MCF 10A (cell line): ENCODE data around the gene KATNIP. TPM values are rescaled to one million over a fixed set of nuclear protein-coding genes. Genes with fewer than 3 reads are reported as not detected.
"Not testable (repeated sequence)": the region's sequence is repeated elsewhere in the genome, so short reads cannot be mapped to it uniquely, and the experiment has no call there.

Experiments
- BruUV-seq: library from RNA; stranded (reverse); fragments of 400-500 nt; replicated peaks from 2 replicates; lab custom pipeline; 2021; lab: Mats Ljungman, UMichigan
- CTCF ChIA-PET: fragments of 300-600 bp; sonication (Branson Sonifier 250); formaldehyde crosslinking; extraction: SDS; loops from one replicate; lab custom pipeline; 2021; ENCODE audit warnings: antibody characterized with exemption, inconsistent platforms; lab: Yijun Ruan, JAX
- POLR2A ChIA-PET: fragments of 300-600, 350-650 bp; sonication (Branson Sonifier 250); formaldehyde crosslinking; extraction: SDS; loops from one replicate; lab custom pipeline; 2020; ENCODE audit warnings: antibody characterized with exemption, inconsistent platforms; lab: Yijun Ruan, JAX
- DNase-seq: peaks from one replicate; pipeline ENCODE4 v3.0.0-alpha.2; 2018; ENCODE audit not compliant: unreplicated experiment
- H3K27ac Mint-ChIP-seq: one replicate; pipeline ENCODE4 v1.8.0; 2022; ENCODE audit warnings: mild to moderate bottlenecking, low read depth, mixed read lengths; ENCODE audit not compliant: unreplicated experiment
- H3K27me3 Mint-ChIP-seq: one replicate; pipeline ENCODE4 v1.8.0; 2022; ENCODE audit warnings: mixed read lengths; ENCODE audit not compliant: insufficient read depth, unreplicated experiment
- H3K36me3 Mint-ChIP-seq: one replicate; pipeline ENCODE4 v1.8.0; 2022; ENCODE audit warnings: mild to moderate bottlenecking, moderate library complexity, mixed read lengths; ENCODE audit not compliant: insufficient read depth, unreplicated experiment
- H3K4me1 Mint-ChIP-seq: one replicate; pipeline ENCODE4 v1.8.0; 2022; ENCODE audit warnings: mixed read lengths; ENCODE audit not compliant: insufficient read depth, unreplicated experiment
- H3K4me3 Mint-ChIP-seq: one replicate; pipeline ENCODE4 v1.8.0; 2022; ENCODE audit warnings: mild to moderate bottlenecking, moderate library complexity, mixed read lengths; ENCODE audit not compliant: unreplicated experiment
- H3K9me3 Mint-ChIP-seq: one replicate; pipeline ENCODE4 v1.8.0; 2022; ENCODE audit warnings: mixed read lengths; ENCODE audit not compliant: unreplicated experiment
- CTCF ChIP-seq: fragments of 200-600 bp; IDR thresholded peaks from one replicate; pipeline ENCODE4 v1.8.0; 2022; ENCODE audit warnings: antibody characterized with exemption, mild to moderate bottlenecking; ENCODE audit not compliant: unreplicated experiment
- intact Hi-C: fragments of 100-400 bp; cut with micrococcal nuclease; formaldehyde crosslinking; loops from 2 replicates; pipeline ENCODE4 v1.14.1; 2022
- total RNA-seq: library from RNA; stranded (reverse); gene quantifications from 2 replicates; pipeline ENCODE4 v1.2.3, GENCODE V29; 2022

KATNIP gene
- total RNA-seq, 1 experiment from 2014 or later, result 21.3 TPM

DNA sequence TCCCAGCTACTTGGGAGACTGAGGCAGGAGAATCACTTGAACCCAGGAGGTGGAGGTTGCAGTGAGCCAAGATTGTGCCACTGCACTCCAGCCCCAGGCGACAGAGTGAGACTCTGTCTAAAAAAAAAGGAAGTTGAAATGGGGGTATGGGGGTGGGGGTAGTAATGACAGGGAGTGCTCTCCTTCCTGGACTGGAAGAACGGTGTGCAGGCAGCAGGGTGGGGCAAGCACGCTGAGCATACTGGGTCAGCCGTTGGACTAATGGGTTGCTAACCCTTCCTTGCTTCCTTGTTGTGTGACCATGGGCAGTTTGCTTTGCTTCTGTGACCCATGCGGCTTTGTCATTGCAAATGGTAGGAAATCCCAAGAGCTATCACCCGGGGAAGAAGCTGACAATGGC lies 16.5 kb downstream of the KATNIP start:
- ChIA-PET CTCF (interaction anchor here (0.8 kb wide), 1 partner anchor 149 kb away, joined by 4 read pairs; no protein-coding TSS in a partner anchor), POLR2A (interaction anchor here (1.0 kb wide), 1 partner anchor 16 kb away, joined by 3 read pairs; the partner anchor contains the start of genes GTF3C1 and KATNIP)
- intact Hi-C loops, result no loop called here
- Mint-ChIP-seq H3K4me1 (no peaks in the 10 kb centered on the region), H3K4me3 (no peak overlapping the region), H3K36me3 (peaks cover 11% of the 10 kb centered on the region), H3K27me3 (no peaks in the 10 kb centered on the region), H3K27ac (no peak overlapping the region), H3K9me3 (no peaks in the 10 kb centered on the region)
- TF ChIP-seq CTCF, result no peak
- no peak for DNase-seq
- no TSS peak for BruUV-seq

GRCh38 chr16:27568077-27568476 lies 18.1 kb downstream of the KATNIP start:
- peaks cover 15% of the 10 kb centered on the region for H3K4me1 Mint-ChIP-seq
- H3K27ac Mint-ChIP-seq, result no peak overlapping the region
- H3K27me3 Mint-ChIP-seq, result no peaks in the 10 kb centered on the region
- H3K4me3 Mint-ChIP-seq, result no peak overlapping the region
- no peak for TF ChIP-seq CTCF
- no peaks in the 10 kb centered on the region for H3K9me3 Mint-ChIP-seq
- no TSS peak for BruUV-seq
- H3K36me3 Mint-ChIP-seq, result peaks cover 11% of the 10 kb centered on the region
- CTCF ChIA-PET, result interaction anchor here (0.7 to 0.8 kb wide), 2 partner anchors 14 to 22 kb away, joined by 4 read pairs; no protein-coding TSS in a partner anchor
- POLR2A ChIA-PET, result interaction anchor here (1.4 kb wide), 1 partner anchor 10 kb away, joined by 5 read pairs; no protein-coding TSS in a partner anchor
- DNase-seq, result no peak
- intact Hi-C loops, result no loop called here

DNA sequence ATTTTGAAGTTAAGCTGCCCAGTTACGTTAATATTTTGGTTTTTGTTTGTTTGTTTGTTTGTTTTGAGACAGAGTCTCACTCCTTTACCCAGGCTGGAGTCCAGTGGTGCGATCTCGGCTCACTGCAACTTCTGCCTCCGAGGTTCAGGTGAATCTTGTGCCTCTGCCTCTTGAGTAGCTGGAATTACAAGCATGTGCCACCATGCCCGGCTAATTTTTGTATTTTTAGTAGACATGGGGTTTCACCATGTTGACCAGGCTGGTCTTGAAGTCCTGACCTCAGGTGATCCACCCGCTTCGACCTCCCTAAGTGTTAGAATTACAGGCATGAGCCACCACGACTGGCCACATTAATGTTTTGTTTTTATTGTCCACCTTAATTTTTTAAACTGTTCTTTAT lies 21.0 kb downstream of the KATNIP start:
- H3K27me3 Mint-ChIP-seq, H3K36me3 Mint-ChIP-seq, POLR2A ChIA-PET, H3K27ac Mint-ChIP-seq, intact Hi-C loops, BruUV-seq, DNase-seq, H3K9me3 Mint-ChIP-seq, H3K4me3 Mint-ChIP-seq: not testable (repeated sequence)
- peaks cover 15% of the 10 kb centered on the region for H3K4me1 Mint-ChIP-seq
- CTCF ChIA-PET, result interaction anchor here (0.6 kb wide), 1 partner anchor 1464 kb away, joined by 3 read pairs; no protein-coding TSS in a partner anchor

DNA sequence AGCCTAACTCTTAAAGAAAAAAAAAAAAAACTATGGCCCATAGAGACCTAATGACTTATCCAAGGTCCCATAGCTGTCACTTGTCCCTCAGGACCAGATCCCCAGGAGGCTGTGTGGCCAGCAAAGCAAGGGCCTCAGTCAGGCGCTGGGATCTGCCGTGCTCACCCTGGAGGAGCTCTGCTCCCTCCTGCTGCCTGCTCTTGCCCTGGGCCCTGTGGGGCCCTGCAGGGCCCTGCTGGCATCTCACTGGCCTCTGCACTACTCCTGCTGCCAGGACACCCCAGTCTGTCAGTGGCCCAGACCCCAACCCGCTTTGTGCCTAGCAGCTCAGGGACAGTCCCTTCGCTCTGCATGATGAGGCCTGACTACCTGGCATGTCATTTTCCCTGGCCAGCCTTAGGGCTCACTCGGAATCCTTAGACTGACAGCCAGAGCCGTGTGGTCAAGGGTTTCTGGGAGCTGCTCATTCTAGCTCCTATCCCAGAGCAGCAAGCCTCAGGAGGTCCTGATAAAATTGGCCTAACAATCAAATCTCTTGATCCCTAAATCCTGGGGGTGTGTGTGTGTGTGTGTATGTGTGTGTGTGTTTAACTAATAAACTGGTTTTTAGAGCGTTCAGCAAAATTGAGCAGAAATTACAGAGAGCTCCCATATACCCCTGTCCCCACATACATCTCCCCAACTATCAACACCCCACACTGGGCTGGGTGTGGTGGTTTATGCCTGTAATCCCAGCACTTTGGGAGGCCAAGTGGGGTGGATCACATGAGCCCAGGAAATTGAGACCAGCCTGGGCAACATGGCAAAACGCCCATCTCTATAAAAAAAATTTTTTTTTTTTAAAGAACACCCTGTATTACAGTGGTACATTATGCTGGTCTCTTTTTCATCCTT lies 21.7 kb downstream of the KATNIP start:
- no peak for TF ChIP-seq CTCF
- Mint-ChIP-seq H3K4me3 (no peak overlapping the region), H3K4me1 (peaks cover 15% of the 10 kb centered on the region), H3K27ac (no peak overlapping the region), H3K27me3 (no peaks in the 10 kb centered on the region), H3K9me3 (no peaks in the 10 kb centered on the region), H3K36me3 (no peaks in the 10 kb centered on the region)
- intact Hi-C loops, result no loop called here
- BruUV-seq, result no TSS peak
- no peak for DNase-seq
- POLR2A ChIA-PET, result no interaction called here
- CTCF ChIA-PET, result interaction anchor here (0.6 kb wide), 2 partner anchors 55 to 1463 kb away, joined by 3 to 4 read pairs; no protein-coding TSS in a partner anchor
